ENCODE results near the gene INF2. TPM values are rescaled to one million over a fixed set of nuclear protein-coding genes. Genes with fewer than 3 reads are reported as not detected.

The INF2 gene
- total RNA-seq, 1 donor from 2014 or later: 25.5 TPM

DNA sequence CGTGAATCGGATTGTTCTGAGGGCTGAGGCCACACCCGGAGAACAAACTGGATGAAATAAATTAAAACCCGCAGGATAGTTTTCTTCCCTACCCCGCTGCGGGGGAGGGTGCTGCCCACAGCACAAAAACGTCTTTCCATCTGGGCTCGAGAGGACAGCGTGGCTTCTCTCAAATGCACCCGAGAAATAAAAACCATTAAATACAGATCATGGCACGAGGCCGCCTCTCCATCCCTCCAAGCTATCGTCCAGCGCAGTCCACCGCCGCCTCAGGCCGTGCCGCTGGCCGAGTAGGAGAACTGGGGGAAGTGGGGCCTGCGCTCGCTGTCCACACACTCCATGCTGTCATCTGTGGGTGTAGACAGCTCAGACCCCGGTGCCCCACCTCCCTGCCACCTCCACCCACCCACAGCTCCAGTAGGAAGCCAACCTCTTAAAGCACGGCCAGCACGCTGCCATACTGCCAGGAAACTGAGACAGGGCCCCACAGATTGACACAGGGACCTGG, 80.7 kb downstream of the INF2 start:
- DNase-seq (ENCODE audit: low spot score): no peak

DNA sequence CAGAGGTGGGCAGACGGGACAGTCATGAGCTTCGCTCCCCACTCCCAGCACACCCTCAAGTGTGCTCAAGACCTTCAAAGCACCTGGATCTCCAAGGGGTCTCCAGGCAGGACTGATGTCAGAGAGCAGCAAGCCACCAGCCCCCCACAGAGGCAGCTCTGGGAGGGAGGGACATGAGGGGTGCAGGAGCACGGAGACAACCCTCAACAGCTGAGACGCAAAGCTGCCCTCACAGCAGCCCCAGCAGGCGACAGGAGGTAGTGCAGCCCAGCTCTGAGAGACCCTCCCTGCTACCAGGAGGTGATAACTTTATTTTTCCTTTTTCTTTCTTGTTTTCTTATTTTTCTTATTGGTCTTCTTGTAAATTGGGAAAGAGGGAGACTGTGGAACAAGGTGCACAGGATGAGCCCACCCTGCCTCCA, 81.4 kb downstream of the INF2 start:
- no peak for DNase-seq (ENCODE audit: low spot score)

DNA sequence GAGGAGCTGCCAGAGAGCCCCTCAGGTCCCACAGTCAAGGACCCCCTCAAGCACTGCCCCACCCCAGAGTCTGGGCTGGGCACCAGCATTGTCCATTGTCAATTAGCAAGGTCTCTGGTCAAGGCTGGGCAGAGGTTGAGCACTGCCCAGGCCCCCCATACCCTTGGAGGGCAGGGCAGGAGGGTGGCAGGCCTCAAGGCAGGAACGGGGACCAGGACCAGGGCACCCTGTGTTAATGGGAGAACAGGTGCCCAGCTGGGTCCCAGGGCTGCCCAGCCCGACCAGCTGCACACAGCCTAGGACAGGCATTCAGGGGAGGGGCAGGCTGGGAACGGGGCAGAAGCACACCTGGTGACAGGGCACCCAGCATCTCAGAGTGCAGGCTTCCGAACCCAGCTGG, 82.0 kb downstream of the INF2 start:
- DNase-seq (ENCODE audit: low spot score): no peak

Other genes starting within 250 kb of the INF2 start
- gene C14orf180, start 109.9 kb upstream of the INF2 start, total RNA-seq (ENCODE audit: insufficient read depth, low replicate concordance): 5.1 TPM
- gene TMEM179, start 84.8 kb upstream of the INF2 start, total RNA-seq (ENCODE audit: insufficient read depth, low replicate concordance): 9.1 TPM
- gene ADSS1, start 34.6 kb downstream of the INF2 start, total RNA-seq (ENCODE audit: insufficient read depth, low replicate concordance): 20.7 TPM
- 87.4 TPM for gene SIVA1, start 63.5 kb downstream of the INF2 start, total RNA-seq (ENCODE audit: insufficient read depth, low replicate concordance)
- 124 TPM for gene AKT1, start 106.1 kb downstream of the INF2 start, total RNA-seq (ENCODE audit: insufficient read depth, low replicate concordance)
- 3.9 TPM for gene ZBTB42, start 111.5 kb downstream of the INF2 start, total RNA-seq (ENCODE audit: insufficient read depth, low replicate concordance)
- gene CEP170B, start 175.7 kb downstream of the INF2 start, total RNA-seq (ENCODE audit: insufficient read depth, low replicate concordance): 7.9 TPM
- 2.4 TPM for gene PLD4, start 235.3 kb downstream of the INF2 start, total RNA-seq (ENCODE audit: insufficient read depth, low replicate concordance)

Data from umbilical cord (tissue), 2 donors.